Neural cell (in vitro differentiated cells): ENCODE data around the gene ASTN1.

Experiments
- EZH2 ChIP-seq: fragments of 200-600, 300-800 bp; shearing (Covaris generic), sonication (generic); IDR thresholded peaks from 2 replicates; pipeline ENCODE4 v1.6.1; 2014; ENCODE audit warnings: antibody characterized with exemption, low read length, borderline replicate concordance, mild to moderate bottlenecking; ENCODE audit not compliant: insufficient read depth, poor library complexity, severe bottlenecking
- POLR2AphosphoS5 ChIP-seq: IDR thresholded peaks from 2 replicates; pipeline ENCODE4 v1.6.1; 2012
- RAD21 ChIP-seq: fragments of 450-650 bp; conservative IDR thresholded peaks from 2 replicates; pipeline ENCODE4 v1.6.1; 2014; ENCODE audit warnings: antibody characterized with exemption, mild to moderate bottlenecking, moderate library complexity
- REST ChIP-seq: IDR thresholded peaks from 2 replicates; pipeline ENCODE4 v1.6.1; 2012; ENCODE audit warnings: borderline replicate concordance
- SMC3 ChIP-seq: fragments of 450-650 bp; conservative IDR thresholded peaks from 2 replicates; pipeline ENCODE4 v1.6.1; 2014; ENCODE audit warnings: antibody characterized with exemption, mild to moderate bottlenecking, moderate library complexity; ENCODE audit not compliant: poor library complexity
- TAF1 ChIP-seq: IDR thresholded peaks from 2 replicates; pipeline ENCODE4 v1.6.1; 2012; ENCODE audit warnings: low read depth
- TF ChIP-seq, protein P1 (sequence below): fragments of 450-650 bp; IDR thresholded peaks from 2 replicates; pipeline ENCODE4 v1.5.1; 2014; ENCODE audit warnings: antibody characterized with exemption, mild to moderate bottlenecking, moderate library complexity; ENCODE audit not compliant: poor library complexity, severe bottlenecking

DNA sequence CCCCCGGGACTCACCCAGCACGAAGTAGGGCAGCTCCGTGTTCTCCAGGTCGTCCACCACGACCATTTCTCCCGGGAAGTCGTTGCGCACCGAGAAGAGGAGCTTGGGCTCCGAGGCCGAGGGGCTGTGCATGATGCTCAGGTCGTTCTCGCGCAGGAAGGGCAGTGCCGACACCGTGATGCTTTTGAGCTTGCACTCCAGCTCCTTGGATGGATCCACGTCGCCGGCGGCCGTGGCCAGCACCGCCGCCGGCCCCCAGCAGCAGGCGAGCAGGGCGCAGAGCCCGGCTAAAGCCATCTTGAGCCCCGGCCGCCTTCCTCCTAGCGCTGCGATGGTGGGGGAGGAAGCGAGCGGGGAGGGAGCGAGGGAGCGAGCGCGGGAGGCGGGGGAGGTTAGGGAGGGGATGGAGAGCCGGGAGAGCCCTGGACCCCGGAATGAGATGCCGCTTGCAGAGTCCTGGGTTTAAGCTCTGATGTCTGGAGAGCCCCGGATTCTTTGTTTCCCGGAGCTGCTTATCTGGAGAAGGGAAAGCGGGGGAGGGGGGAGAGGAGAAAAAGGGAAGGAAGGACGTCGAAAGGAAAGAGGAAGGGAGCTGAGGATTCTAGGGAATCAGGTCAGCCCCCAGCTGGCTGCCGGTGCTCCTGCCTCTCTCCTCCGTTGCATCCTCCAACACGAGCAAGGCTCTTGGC, at the start of gene ASTN1:
- TF ChIP-seq TAF1, result no peak
- TF ChIP-seq, protein P1, sequence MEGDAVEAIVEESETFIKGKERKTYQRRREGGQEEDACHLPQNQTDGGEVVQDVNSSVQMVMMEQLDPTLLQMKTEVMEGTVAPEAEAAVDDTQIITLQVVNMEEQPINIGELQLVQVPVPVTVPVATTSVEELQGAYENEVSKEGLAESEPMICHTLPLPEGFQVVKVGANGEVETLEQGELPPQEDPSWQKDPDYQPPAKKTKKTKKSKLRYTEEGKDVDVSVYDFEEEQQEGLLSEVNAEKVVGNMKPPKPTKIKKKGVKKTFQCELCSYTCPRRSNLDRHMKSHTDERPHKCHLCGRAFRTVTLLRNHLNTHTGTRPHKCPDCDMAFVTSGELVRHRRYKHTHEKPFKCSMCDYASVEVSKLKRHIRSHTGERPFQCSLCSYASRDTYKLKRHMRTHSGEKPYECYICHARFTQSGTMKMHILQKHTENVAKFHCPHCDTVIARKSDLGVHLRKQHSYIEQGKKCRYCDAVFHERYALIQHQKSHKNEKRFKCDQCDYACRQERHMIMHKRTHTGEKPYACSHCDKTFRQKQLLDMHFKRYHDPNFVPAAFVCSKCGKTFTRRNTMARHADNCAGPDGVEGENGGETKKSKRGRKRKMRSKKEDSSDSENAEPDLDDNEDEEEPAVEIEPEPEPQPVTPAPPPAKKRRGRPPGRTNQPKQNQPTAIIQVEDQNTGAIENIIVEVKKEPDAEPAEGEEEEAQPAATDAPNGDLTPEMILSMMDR, result peak; percentile 47
- TF ChIP-seq SMC3, result peak; percentile 38
- TF ChIP-seq RAD21, result peak; percentile 29
- TF ChIP-seq EZH2, result no peak
- peak; percentile 45 for TF ChIP-seq POLR2AphosphoS5
- TF ChIP-seq REST, result peak; percentile 75
